ENCODE measurements around the gene PDZD2.

PDZD2 gene

GRCh38 chr5:31638345-31638744 lies 586 bp upstream of the PDZD2 start:
- peak; percentile 14 for DNase-seq (ENCODE audit: low spot score)

- DNase-seq (ENCODE audit: low spot score) = no peak
Observed at GRCh38 chr5:31639481-31640411, 815 bp downstream of the PDZD2 start.

GRCh38 chr5:31640573-31640972 lies 1.6 kb downstream of the PDZD2 start:
- no peak for DNase-seq (ENCODE audit: low spot score)

GRCh38 chr5:31641059-31641458 lies 2.1 kb downstream of the PDZD2 start:
- no peak for DNase-seq (ENCODE audit: low spot score)

- no peak for DNase-seq (ENCODE audit: low spot score)
Observed at GRCh38 chr5:31641575-31641974, 2.6 kb downstream of the PDZD2 start.

- DNase-seq (ENCODE audit: low spot score) = no peak
Observed at GRCh38 chr5:31645420-31646081, 6.6 kb downstream of the PDZD2 start.

- DNase-seq (ENCODE audit: low spot score) = no peak
Observed at GRCh38 chr5:31648326-31648725, 9.4 kb downstream of the PDZD2 start.

- no peak for DNase-seq (ENCODE audit: low spot score)
Observed at GRCh38 chr5:31651241-31651640, 12.3 kb downstream of the PDZD2 start.

- no peak for DNase-seq (ENCODE audit: low spot score)
Observed at GRCh38 chr5:31655491-31655890, 16.6 kb downstream of the PDZD2 start.

- no peak for DNase-seq (ENCODE audit: low spot score)
Observed at GRCh38 chr5:31656806-31657205, 17.9 kb downstream of the PDZD2 start.

- no peak for DNase-seq (ENCODE audit: low spot score)
Observed at GRCh38 chr5:31657315-31657979, 18.5 kb downstream of the PDZD2 start.

GRCh38 chr5:31661257-31661656 lies 22.3 kb downstream of the PDZD2 start:
- no peak for DNase-seq (ENCODE audit: low spot score)

- no peak for DNase-seq (ENCODE audit: low spot score)
Observed at GRCh38 chr5:31663519-31663918, 24.6 kb downstream of the PDZD2 start.

GRCh38 chr5:31664566-31664965 lies 25.6 kb downstream of the PDZD2 start:
- no peak for DNase-seq (ENCODE audit: low spot score)

GRCh38 chr5:31671339-31671741 lies 32.4 kb downstream of the PDZD2 start:
- DNase-seq (ENCODE audit: low spot score) = no peak

GRCh38 chr5:31674371-31674951 lies 35.5 kb downstream of the PDZD2 start:
- no peak for DNase-seq (ENCODE audit: low spot score)

GRCh38 chr5:31675472-31675871 lies 36.5 kb downstream of the PDZD2 start:
- DNase-seq (ENCODE audit: low spot score) = no peak

GRCh38 chr5:31678180-31678579 lies 39.2 kb downstream of the PDZD2 start:
- no peak for DNase-seq (ENCODE audit: low spot score)

GRCh38 chr5:31680528-31680927 lies 41.6 kb downstream of the PDZD2 start:
- no peak for DNase-seq (ENCODE audit: low spot score)

- DNase-seq (ENCODE audit: low spot score) = no peak
Observed at GRCh38 chr5:31682025-31682424, 43.1 kb downstream of the PDZD2 start.

GRCh38 chr5:31682851-31683250 lies 43.9 kb downstream of the PDZD2 start:
- no peak for DNase-seq (ENCODE audit: low spot score)

GRCh38 chr5:31688515-31689092 lies 49.7 kb downstream of the PDZD2 start:
- DNase-seq (ENCODE audit: low spot score) = no peak
